HG03159 (cell line): ENCODE measurements around the gene MINK1.
"Not testable (repeated sequence)": the region's sequence is repeated elsewhere in the genome, so short reads cannot be mapped to it uniquely, and the experiment has no call there.

Source experiments
- ATAC-seq: cut with Tn5 transposase; IDR thresholded peaks from one replicate; pipeline ENCODE4 v1.9.1; 2021; ENCODE audit warnings: mild to moderate bottlenecking, moderate library complexity; ENCODE audit not compliant: unreplicated experiment

Gene MINK1

GRCh38 chr17:4845118-4845517 is 12.0 kb downstream of the MINK1 start:
- no peak for ATAC-seq

DNA sequence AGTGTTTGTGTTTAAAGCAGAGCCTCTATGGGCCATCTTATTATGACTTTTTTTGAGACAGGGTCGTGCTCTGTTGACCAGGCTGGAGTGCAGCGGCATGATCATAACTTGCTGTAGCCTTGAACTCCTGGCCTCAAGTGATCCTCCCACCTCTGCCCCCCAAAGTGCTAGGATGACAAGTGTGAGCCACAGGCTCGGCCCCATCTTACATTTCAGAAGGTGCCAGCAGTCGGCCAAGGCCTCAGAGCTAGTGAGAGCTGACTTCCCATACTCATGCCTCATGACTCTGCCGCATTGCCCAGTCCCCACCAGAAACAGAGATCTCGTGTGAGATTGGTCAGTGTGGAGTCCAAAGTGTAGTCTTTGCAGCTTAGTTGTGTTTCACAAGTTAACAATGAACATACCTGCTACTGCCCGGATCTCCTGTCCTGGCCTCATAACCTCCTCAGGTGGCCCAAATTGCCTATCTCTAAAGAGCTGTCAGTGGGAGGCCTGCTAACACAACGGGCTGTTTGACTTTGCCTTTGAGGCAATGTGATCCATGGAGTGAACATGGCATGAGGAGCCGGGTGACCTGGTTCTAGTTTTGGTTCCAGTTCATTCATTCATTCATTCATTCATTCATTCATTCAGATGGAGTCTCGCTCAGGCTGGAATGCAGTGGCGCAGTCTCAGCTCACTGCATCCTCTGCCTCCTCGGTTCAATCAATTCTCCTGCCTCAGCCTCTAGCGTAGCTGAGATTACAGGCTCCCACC is 13.7 kb downstream of the MINK1 start:
- ATAC-seq = no peak

DNA sequence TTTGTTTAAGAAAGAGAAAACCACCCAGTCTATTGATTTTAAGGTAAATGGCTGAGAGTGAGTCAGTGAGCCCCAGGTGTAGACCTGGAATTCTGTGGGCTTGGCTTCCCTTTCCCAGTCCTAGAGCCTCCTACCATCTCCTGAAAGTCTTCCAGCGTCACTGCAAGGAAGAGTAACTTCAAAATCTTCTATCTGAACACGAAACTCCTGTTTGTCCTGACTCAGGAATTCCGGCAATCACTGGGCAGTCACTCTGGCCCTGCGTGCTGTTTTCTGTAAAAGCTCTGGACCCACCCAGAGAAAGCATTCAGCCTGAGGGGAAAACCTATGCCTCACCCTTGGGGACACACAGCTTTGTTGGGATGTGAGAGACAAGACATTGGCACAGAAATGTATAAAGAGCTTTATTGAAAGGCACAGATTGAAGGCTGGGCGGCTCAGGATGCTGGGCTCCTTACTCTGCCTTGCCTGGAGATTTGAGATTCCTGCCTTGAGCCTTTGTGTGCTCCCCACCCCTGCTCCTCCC is 15.9 kb downstream of the MINK1 start:
- no peak for ATAC-seq

DNA sequence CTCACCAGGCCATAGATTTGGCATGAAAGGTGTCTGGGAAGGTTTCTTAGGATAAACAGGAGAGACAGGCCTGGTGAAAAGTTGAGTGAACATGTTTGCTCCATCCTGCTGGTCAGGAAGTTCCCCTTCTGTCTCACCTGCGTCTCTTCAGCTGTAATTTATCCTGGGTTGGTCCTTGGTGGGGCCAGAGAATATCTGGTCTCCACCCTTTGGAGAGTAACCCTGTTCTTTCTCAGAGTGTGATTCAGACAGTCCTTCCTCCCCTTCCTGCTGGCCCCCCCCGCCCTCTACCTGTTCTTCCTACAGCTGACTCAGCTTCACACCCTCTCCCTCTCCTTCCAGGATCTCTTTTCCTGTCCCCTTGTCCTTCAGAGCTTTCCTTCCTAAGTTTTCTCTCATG is 17.1 kb downstream of the MINK1 start:
- ATAC-seq = no peak

- ATAC-seq = no peak
Observed at GRCh38 chr17:4851084-4851483, 17.9 kb downstream of the MINK1 start.

- no peak for ATAC-seq
Observed at GRCh38 chr17:4852567-4853207, 19.5 kb downstream of the MINK1 start.

- no peak for ATAC-seq
Observed at GRCh38 chr17:4853208-4853671, 20.1 kb downstream of the MINK1 start.

- no peak for ATAC-seq
Observed at GRCh38 chr17:4854111-4854681, 21.1 kb downstream of the MINK1 start.

- no peak for ATAC-seq
Observed at GRCh38 chr17:4856271-4856936, 23.3 kb downstream of the MINK1 start.

GRCh38 chr17:4856937-4857314 is 23.8 kb downstream of the MINK1 start:
- no peak for ATAC-seq

GRCh38 chr17:4857347-4857746 is 24.2 kb downstream of the MINK1 start:
- not testable (repeated sequence) for ATAC-seq

DNA sequence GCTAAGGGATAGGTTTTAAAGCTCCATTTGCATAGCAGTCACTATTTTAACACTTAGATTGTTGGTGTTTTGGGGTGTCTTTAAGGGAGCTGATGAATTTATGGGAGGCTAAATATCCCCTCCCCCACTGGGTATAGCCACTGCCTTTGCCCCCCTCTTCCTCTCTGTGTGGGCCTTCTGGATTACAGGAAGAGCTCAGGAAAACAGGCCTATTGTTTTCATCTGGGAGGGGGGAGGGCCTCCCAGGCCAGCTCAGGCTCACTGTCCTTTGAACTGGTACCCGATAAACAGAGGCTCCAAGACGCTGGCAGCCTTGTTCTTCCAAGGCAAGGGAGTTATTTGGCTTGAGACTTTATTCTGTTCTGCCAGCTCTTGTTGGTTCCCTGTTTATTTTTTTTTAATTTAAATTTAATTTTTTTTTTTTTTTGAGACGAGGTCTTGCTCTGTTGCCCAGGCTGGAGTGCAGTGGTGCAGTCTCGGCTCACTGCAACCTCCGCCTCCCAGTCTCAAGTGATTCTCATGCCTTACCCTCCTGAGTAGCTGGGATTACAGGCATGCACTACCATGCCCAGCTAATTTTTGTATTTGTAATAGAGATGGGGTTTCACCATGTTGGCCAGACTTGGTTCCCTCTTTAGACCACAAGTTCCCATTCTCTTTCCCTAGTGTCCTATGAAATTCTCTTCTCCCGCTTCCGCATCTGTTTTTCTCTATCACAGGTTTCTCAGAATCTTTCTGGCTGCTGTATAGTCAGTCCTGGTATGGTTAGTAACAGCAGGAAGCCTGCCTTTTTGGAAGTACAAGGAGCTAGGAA is 25.1 kb downstream of the MINK1 start:
- no peak for ATAC-seq

GRCh38 chr17:4858882-4859260 is 25.7 kb downstream of the MINK1 start:
- ATAC-seq = no peak

- no peak for ATAC-seq
Observed at GRCh38 chr17:4859816-4860625, 26.9 kb downstream of the MINK1 start.

DNA sequence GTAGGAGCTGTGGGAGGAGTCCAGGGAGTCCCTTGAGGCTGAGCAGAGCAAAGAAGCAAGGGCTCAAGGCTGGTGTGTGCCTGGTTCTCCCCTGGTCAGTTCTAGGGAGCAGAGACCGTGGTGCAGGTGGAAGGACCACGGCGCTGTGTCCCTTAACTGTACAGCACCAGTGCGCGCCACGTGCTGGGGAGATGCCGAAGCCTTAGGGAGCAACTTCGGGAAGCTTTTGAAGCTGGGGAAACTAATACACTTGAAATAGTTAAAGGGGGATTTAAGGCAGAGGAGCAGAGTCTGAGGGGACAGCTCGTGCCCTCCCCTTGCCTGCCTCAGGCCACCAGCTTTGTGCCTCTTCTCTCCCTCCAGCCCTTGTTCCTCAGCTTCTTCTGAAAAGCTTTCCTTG is 27.5 kb downstream of the MINK1 start:
- no peak for ATAC-seq

GRCh38 chr17:4861052-4861451 is 27.9 kb downstream of the MINK1 start:
- no peak for ATAC-seq

- no peak for ATAC-seq
Observed at GRCh38 chr17:4862720-4863119, 29.6 kb downstream of the MINK1 start.

GRCh38 chr17:4863321-4863720 is 30.2 kb downstream of the MINK1 start:
- no peak for ATAC-seq

GRCh38 chr17:4867535-4867934 is 34.4 kb downstream of the MINK1 start:
- not testable (repeated sequence) for ATAC-seq
